Measurements from ENCODE around the gene ETDC.

Gene ETDC

DNA sequence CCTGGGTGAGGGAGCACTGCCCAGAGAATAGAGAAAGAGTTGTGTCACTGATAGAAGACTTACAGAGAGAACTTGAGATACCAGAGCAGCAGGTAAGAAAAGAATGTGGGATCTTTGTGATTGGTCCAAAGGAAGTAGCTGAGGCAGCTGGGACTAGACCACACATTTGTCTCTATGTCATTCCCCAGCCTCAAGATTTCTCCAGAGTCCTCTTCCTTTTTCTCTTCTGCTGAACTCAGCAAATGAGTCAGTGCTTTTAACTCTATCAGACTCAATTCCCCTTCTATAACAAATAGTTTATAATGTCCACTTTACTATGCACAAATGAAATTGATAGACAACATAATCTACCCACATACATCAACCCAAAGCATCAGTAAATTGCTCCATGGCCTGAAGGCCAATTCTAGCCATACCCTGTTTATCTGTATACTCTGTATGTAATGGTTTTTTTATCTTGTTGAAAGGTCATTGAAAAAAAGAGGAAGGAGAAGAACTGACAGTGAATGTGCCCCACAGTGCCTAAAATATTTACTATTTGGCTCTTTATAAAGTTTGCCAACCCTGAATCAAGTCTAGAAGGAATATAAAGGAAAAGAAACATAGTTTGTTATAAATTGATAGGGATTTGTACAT, 38.2 kb downstream of the ETDC start:
- no peak for DNase-seq

DNA sequence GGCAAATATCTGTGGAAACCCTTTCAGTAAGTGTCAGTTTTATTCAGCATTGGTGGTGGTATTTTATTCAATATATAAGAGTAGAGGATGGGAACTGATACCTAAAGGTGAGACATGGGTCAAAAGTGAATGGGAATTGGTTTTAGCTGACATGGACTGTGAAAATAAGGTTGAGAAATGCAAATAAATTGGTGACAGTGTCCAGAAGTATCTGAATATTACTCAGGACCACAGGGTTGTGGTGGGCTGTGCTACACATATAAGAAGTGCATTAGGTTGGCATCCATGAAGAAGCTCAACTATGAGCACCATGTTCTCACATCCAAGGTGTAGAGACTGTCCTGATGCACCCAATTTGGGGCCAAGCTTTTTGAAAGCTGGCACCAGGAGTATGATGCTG, 45.0 kb downstream of the ETDC start:
- DNase-seq = no peak
